Karpas-422 (cell line): ENCODE results near the gene CGNL1. TPM values are rescaled to one million over a fixed set of nuclear protein-coding genes. Genes with fewer than 3 reads are reported as not detected.

ENCODE experiments used
- DNase-seq: peaks from one replicate; pipeline ENCODE4 v3.0.0-alpha.2; 2015
- H2AFZ ChIP-seq: fragments of 200-600 bp; sonication (generic); 2 replicates; pipeline ENCODE4 v1.6.1; 2014; ENCODE audit warnings: antibody characterized with exemption, low read length, mixed read lengths
- H3K27ac ChIP-seq: fragments of 200-600 bp; sonication (generic); 2 replicates; pipeline ENCODE4 v1.5.1; 2014; ENCODE audit warnings: mild to moderate bottlenecking, low read length, moderate library complexity
- H3K27me3 ChIP-seq: fragments of 200-600 bp; sonication (generic); 2 replicates; pipeline ENCODE4 v1.6.1; 2014; ENCODE audit warnings: low read length, mixed read lengths
- H3K36me3 ChIP-seq: fragments of 200-600 bp; sonication (generic); 2 replicates; pipeline ENCODE4 v1.6.1; 2014; ENCODE audit warnings: low read length, mixed read lengths; ENCODE audit not compliant: insufficient read depth
- H3K4me1 ChIP-seq: fragments of 200-600 bp; sonication (generic); 2 replicates; pipeline ENCODE4 v1.6.1; 2014; ENCODE audit warnings: mild to moderate bottlenecking, low read length, mixed read lengths
- H3K4me2 ChIP-seq: fragments of 200-600 bp; sonication (generic); 2 replicates; pipeline ENCODE4 v1.6.1; 2014; ENCODE audit warnings: low read length, low read depth, mild to moderate bottlenecking; ENCODE audit not compliant: poor library complexity, severe bottlenecking
- H3K4me3 ChIP-seq: fragments of 200-600 bp; sonication (generic); 2 replicates; pipeline ENCODE4 v1.5.1; 2014; ENCODE audit warnings: mild to moderate bottlenecking, antibody characterized with exemption, low read length, mixed read lengths
- H3K79me2 ChIP-seq: fragments of 200-600 bp; sonication (generic); 2 replicates; pipeline ENCODE4 v1.6.1; 2014; ENCODE audit warnings: mild to moderate bottlenecking, low read length, mixed read lengths
- H3K9ac ChIP-seq: fragments of 200-600 bp; sonication (generic); 2 replicates; pipeline ENCODE4 v1.6.0; 2014; ENCODE audit warnings: low read length
- H3K9me2 ChIP-seq: fragments of 200-600 bp; sonication (generic), shearing (Covaris generic); replicated peaks from 2 replicates; pipeline ENCODE4 v1.6.0; 2014; ENCODE audit warnings: mild to moderate bottlenecking, low read length, moderate library complexity; ENCODE audit not compliant: insufficient read depth
- H3K9me3 ChIP-seq: fragments of 300-700, 200-600 bp; sonication (generic); 2 replicates; pipeline ENCODE4 v1.6.1; 2014; ENCODE audit warnings: low read length, mixed read lengths
- H4K20me1 ChIP-seq: fragments of 200-600 bp; sonication (generic); 2 replicates; pipeline ENCODE4 v1.6.1; 2014; ENCODE audit warnings: mild to moderate bottlenecking, antibody characterized with exemption, low read length, low read depth; ENCODE audit not compliant: insufficient read depth
- total RNA-seq: library from RNA; depleted of rRNA; stranded (reverse); fragments of >200 nt; shearing (Covaris generic); gene quantifications from 2 replicates; pipeline ENCODE4 v1.2.3, GENCODE V29; 2014; ENCODE audit warnings: low replicate concordance

CGNL1 gene
- total RNA-seq, 1 experiment from 2014 or later, result not detected

DNA sequence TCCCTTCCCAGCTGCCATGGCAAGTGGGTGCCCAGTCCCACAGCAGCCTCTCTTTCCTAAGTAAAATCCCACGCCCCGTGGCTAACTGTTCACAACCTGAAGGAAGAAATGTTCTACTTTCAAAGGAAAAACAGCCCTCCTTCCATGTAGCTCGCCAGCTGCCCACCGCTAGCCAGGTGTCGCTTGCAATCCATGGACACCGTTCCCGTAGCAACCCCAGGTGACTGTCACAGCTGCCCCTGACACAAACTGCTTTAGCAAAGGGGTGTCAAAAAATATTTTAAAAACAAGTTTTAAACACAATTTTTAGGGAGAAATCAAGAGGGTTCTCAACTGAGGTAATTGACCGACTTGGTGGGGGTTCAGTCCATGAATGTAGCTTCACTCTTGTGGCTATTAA, 21.0 kb upstream of the CGNL1 start:
- no peak overlapping the region for H3K4me3 ChIP-seq
- H3K36me3 ChIP-seq, result no peaks in the 10 kb centered on the region

DNA sequence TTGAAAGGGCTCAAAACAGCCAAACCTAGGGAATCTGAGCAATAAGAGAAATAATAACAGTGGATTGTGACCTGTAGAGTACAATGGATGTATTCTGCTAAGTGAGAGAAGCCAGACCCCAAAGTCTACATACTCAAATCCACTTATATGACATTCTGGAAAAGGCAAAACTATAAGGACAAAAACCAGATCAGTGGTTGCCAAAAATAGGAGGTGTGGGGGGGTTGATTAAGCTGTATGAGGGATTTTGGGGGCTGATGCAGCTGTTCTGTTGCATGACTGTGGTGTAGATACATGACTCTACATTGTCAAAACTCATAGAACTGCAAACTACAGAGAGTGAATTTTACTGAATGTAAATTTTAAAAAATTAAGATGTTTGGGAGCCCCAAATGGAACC, 20.1 kb upstream of the CGNL1 start:
- Histone ChIP-seq H3K4me3 (no peak overlapping the region), H3K9me3 (no peaks in the 10 kb centered on the region), H3K9me2 (no peaks in the 10 kb centered on the region), H3K36me3 (no peaks in the 10 kb centered on the region), H2AFZ (no peak overlapping the region), H3K4me1 (peaks cover 7% of the 10 kb centered on the region), H4K20me1 (no peaks in the 10 kb centered on the region), H3K27ac (no peak overlapping the region), H3K9ac (no peak overlapping the region), H3K79me2 (no peaks in the 10 kb centered on the region), H3K4me2 (no peak overlapping the region), H3K27me3 (no peaks in the 10 kb centered on the region)
- DNase-seq, result no peak

More for the DNA sequence above, 21.0 kb upstream of the CGNL1 start:
- Histone ChIP-seq H3K9me3 (no peaks in the 10 kb centered on the region), H3K27ac (no peak overlapping the region), H3K4me2 (no peak overlapping the region), H3K9ac (no peak overlapping the region), H2AFZ (no peak overlapping the region), H4K20me1 (no peaks in the 10 kb centered on the region), H3K79me2 (no peaks in the 10 kb centered on the region), H3K9me2 (no peaks in the 10 kb centered on the region), H3K4me1 (peaks cover 7% of the 10 kb centered on the region), H3K27me3 (no peaks in the 10 kb centered on the region)
- no peak for DNase-seq

DNA sequence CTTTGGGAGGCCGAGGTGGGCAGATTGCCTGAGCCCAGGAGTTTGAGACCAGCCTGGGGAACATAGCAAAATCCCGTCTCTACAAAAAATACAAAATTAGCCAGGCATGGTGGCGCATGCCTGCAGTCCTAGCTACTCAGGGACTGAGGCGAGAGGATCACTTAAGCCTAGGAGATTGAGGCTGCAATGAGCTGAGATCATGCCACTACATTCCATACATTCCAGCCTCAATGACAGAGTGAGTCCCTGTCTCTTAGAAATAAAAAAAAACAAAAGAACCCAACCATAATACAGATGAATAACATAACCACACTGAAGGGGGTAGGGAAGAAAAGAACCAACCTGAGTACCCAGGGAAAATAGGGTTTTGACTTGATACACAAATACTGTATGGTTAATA, 19.7 kb upstream of the CGNL1 start:
- Histone ChIP-seq H4K20me1 (no peaks in the 10 kb centered on the region), H3K9me2 (no peaks in the 10 kb centered on the region), H3K9ac (no peak overlapping the region), H3K4me1 (peaks cover 7% of the 10 kb centered on the region), H3K79me2 (no peaks in the 10 kb centered on the region), H3K36me3 (no peaks in the 10 kb centered on the region), H3K4me2 (no peak overlapping the region), H3K4me3 (no peak overlapping the region), H2AFZ (no peak overlapping the region), H3K27me3 (no peaks in the 10 kb centered on the region), H3K9me3 (no peaks in the 10 kb centered on the region), H3K27ac (no peak overlapping the region)
- DNase-seq, result no peak

DNA sequence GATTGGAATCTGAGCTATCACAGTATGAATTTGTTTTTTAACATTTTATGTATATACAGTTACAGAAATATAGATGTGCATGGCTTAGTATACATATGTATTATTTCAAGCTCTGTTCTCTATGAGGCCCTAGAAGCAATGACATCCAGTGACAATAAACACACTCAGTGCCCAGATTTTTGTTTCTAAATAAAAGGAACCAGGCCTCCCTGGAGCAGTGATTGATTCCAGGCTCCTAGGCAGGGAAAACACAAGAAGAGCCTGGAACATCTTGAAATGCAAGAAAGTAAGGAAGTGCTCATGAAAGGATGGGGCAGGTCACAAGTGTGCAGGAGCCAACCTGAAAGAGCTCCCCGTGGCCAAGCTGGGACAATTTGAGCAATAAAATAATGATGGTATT, 18.5 kb upstream of the CGNL1 start:
- H3K9me2 ChIP-seq, result no peaks in the 10 kb centered on the region
- no peak overlapping the region for H3K4me3 ChIP-seq
- no peaks in the 10 kb centered on the region for H3K36me3 ChIP-seq
- peaks cover 7% of the 10 kb centered on the region for H3K4me1 ChIP-seq
- no peak overlapping the region for H3K4me2 ChIP-seq
- no peak overlapping the region for H2AFZ ChIP-seq
- H3K9ac ChIP-seq, result no peak overlapping the region
- no peak overlapping the region for H3K27ac ChIP-seq
- H3K9me3 ChIP-seq, result no peaks in the 10 kb centered on the region
- no peaks in the 10 kb centered on the region for H3K79me2 ChIP-seq
- H4K20me1 ChIP-seq, result no peaks in the 10 kb centered on the region
- DNase-seq, result no peak
- H3K27me3 ChIP-seq, result no peaks in the 10 kb centered on the region

DNA sequence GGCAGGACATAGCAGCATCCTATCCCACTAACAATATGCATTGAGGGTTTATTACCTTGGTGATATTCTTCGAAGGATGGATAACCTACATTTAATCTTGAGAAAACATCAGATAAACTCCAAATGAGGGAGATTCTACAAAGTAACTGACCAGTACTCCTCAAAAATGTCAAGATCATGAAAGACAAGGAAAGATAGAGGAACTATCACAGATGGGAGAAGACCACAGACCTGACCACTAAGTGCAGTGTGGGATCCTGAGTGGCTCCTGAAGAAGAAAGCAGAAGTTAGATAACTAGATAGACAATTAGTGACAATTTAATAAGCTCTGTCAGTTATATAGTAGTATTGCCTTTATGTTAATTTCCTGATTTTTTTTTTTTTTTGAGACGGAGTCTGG, 17.7 kb upstream of the CGNL1 start:
- no peaks in the 10 kb centered on the region for H3K9me3 ChIP-seq
- no peaks in the 10 kb centered on the region for H4K20me1 ChIP-seq
- H3K27ac ChIP-seq, result no peak overlapping the region
- H2AFZ ChIP-seq, result no peak overlapping the region
- no peaks in the 10 kb centered on the region for H3K79me2 ChIP-seq
- H3K4me1 ChIP-seq, result peaks cover 7% of the 10 kb centered on the region
- H3K9ac ChIP-seq, result no peak overlapping the region
- H3K9me2 ChIP-seq, result no peaks in the 10 kb centered on the region
- DNase-seq, result no peak
- H3K4me2 ChIP-seq, result no peak overlapping the region
- no peak overlapping the region for H3K4me3 ChIP-seq
- no peaks in the 10 kb centered on the region for H3K27me3 ChIP-seq
- H3K36me3 ChIP-seq, result no peaks in the 10 kb centered on the region

DNA sequence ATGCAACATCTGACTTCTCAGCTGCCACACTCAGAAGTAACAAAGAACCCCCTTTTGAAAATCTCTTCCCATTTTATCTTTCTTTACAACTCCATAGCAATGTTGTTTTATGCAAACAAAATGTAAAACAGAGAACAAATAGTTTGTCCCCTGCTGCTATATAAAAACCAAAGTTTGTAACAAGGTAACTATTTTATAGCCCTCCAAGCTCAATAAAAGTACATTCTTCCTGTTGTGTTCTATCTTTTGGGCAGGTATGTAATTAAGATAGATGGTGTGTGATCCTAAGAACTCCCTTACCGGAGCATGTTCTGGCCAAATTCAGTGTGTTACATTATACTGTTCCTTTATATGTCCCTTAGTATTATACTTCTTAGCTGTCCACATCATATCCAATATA, 12.6 kb upstream of the CGNL1 start:
- Histone ChIP-seq H4K20me1 (no peaks in the 10 kb centered on the region), H3K36me3 (no peaks in the 10 kb centered on the region), H3K4me3 (no peak overlapping the region), H3K4me1 (no peaks in the 10 kb centered on the region), H3K9ac (no peak overlapping the region), H3K79me2 (no peaks in the 10 kb centered on the region), H3K9me3 (no peaks in the 10 kb centered on the region), H2AFZ (no peak overlapping the region), H3K27me3 (no peaks in the 10 kb centered on the region), H3K4me2 (no peak overlapping the region), H3K27ac (no peak overlapping the region), H3K9me2 (no peaks in the 10 kb centered on the region)
- DNase-seq, result no peak

DNA sequence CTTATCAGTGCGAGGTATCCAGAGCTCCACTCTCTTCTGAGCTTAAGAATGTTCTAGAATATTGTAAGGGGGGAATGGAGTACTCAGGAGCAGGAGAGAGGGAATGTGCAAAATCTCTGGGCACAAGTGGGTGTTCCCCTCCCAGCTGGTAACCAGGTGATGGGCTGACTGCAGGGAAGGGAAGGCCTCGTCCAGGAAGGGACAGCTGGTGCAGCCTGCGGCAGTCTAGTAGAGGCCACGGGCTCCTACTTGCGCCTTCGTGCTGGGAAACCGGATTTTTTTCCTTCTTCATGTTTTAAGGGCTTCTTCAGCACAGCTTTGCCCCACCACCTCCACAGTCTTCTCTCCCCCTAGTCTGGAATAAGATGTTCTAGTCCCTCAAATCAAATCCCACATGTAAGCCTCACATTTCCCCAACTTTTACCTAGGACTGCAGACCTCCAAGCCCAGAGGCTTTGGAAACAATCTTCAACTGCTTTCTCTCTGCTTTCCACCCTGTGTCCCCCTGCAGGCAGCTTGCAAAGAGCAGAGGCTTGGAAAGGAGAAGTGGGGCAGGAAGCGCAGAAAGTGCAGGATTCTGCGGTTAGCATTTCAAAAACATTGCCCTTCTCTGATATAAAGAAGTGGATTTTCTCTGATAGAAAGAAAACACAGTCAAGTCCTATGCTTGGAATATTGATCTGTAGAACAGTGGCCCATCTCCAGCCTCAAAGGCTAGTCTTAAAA, 11.9 kb upstream of the CGNL1 start:
- no peak overlapping the region for H2AFZ ChIP-seq
- H3K4me3 ChIP-seq, result no peak overlapping the region
- H3K27ac ChIP-seq, result no peak overlapping the region
- no peaks in the 10 kb centered on the region for H3K36me3 ChIP-seq
- H3K9me2 ChIP-seq, result no peaks in the 10 kb centered on the region
- no peaks in the 10 kb centered on the region for H3K79me2 ChIP-seq
- no peak overlapping the region for H3K4me2 ChIP-seq
- H3K9me3 ChIP-seq, result no peaks in the 10 kb centered on the region
- no peaks in the 10 kb centered on the region for H4K20me1 ChIP-seq
- H3K27me3 ChIP-seq, result no peaks in the 10 kb centered on the region
- peak; percentile 46 for DNase-seq
- no peaks in the 10 kb centered on the region for H3K4me1 ChIP-seq
- H3K9ac ChIP-seq, result no peak overlapping the region

DNA sequence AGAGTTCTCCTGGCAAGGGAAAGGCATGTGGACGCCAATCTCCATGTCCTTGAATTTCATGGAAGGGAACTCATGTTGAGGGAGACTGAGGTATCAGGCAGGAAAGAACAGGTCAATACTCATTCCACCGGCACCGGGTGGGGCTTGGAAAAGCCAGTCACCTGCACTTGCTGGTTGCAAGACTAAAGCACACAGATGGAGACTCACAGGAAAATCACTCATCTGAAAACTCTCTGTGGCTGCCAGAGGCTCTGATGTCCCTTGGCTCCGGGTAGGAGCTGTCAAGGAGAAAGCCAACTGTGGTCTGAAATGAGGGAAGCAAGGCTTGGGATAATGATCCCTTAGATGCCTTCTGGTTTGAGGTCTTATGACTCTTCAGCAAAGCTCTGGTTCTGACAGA, 8.7 kb upstream of the CGNL1 start:
- Histone ChIP-seq H3K4me1 (no peaks in the 10 kb centered on the region), H3K4me2 (no peak overlapping the region), H3K9ac (no peak overlapping the region), H3K27ac (no peak overlapping the region), H2AFZ (no peak overlapping the region), H3K9me2 (no peaks in the 10 kb centered on the region), H3K36me3 (no peaks in the 10 kb centered on the region), H3K9me3 (no peaks in the 10 kb centered on the region), H3K79me2 (no peaks in the 10 kb centered on the region), H4K20me1 (no peaks in the 10 kb centered on the region), H3K4me3 (no peak overlapping the region), H3K27me3 (no peaks in the 10 kb centered on the region)
- no peak for DNase-seq
